ENCODE results near the gene CLRN3. TPM values are rescaled to one million over a fixed set of nuclear protein-coding genes. Genes with fewer than 3 reads are reported as not detected.

CLRN3 gene
- total and polyA plus RNA-seq, 2 experiments from 2014 or later, result not detected

DNA sequence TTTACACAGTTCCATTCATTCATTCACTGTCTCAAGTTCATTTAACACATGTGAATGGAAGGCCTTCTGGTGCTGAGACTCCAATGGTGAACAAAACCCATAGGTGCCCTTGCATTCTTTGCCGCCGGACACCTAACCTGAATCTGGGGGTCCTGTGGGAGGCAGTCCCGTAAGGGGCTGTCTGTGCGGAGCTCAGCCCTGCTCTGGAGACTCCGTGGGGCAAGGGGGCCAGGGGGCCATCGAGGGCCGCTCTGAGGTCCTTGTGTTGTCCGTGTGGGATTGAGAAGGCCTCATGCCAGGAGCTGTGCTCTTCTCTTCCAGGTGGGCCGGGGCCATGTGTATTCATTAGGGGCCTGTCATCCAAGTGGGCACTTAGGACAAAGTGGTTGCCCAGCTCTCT, 29.5 kb upstream of the CLRN3 start:
- no peak overlapping the region for H3K27ac ChIP-seq (ENCODE audit: low read depth)
- H3K4me1 Mint-ChIP-seq, result no peaks in the 10 kb centered on the region

GRCh38 chr10:127921753-127922145, 29.0 kb upstream of the CLRN3 start:
- H3K4me1 Mint-ChIP-seq, result peaks cover 4% of the 10 kb centered on the region; the same call in 2 of the 3 replicates
- no peak overlapping the region for H3K27ac Mint-ChIP-seq
- Histone ChIP-seq H3K9me2 (ENCODE audit: insufficient read depth) (no peaks in the 10 kb centered on the region), H3K27me3 (ENCODE audit: insufficient read depth) (no peaks in the 10 kb centered on the region), H2AFZ (no peak overlapping the region), H3F3A (replicated peaks; ENCODE audit: low read depth) (no peaks in the 10 kb centered on the region), H3K4me1 (ENCODE audit: insufficient read depth) (no peaks in the 10 kb centered on the region), H3K4me3 (no peak overlapping the region), H3K4me2 (no peak overlapping the region), H3K27ac (ENCODE audit: low read depth) (no peak overlapping the region), H4K20me1 (replicated peaks; ENCODE audit: insufficient read depth) (no peaks in the 10 kb centered on the region), H3K36me3 (ENCODE audit: insufficient read depth) (no peaks in the 10 kb centered on the region), H3K79me2 (replicated peaks; ENCODE audit: insufficient read depth) (no peaks in the 10 kb centered on the region)
- peaks cover 4% of the 10 kb centered on the region for H3K27me3 Mint-ChIP-seq (ENCODE audit: insufficient read depth, low read depth, poor library complexity)
- no peak for TF ChIP-seq EZH2phosphoT487 (IDR thresholded peaks at IDR 0.05; ENCODE audit: unreplicated experiment)
- TF ChIP-seq REST (IDR thresholded peaks at IDR 0.05; ENCODE audit: unreplicated experiment), result no peak
- no peak for TF ChIP-seq ZNF331 (CRISPR knock-in tag; IDR thresholded peaks at IDR 0.05; ENCODE audit: low read depth)
- no peak for TF ChIP-seq STAT1 (IDR thresholded peaks at IDR 0.05; ENCODE audit: unreplicated experiment)
- no peak for TF ChIP-seq POLR2AphosphoS5 (IDR thresholded peaks at IDR 0.05; ENCODE audit: low read depth)
- no peak for TF ChIP-seq CREB1 (CRISPR knock-in tag; IDR thresholded peaks at IDR 0.05; ENCODE audit: low read depth)
- TF ChIP-seq ETS1 (IDR thresholded peaks at IDR 0.05), result no peak
- no peak for TF ChIP-seq EZH2 (IDR thresholded peaks at IDR 0.05; ENCODE audit: low read depth, unreplicated experiment)
- no peak for TF ChIP-seq ZNF114 (CRISPR knock-in tag; IDR thresholded peaks at IDR 0.05)
- no peak for TF ChIP-seq CTCF (conservative IDR thresholded peaks at IDR 0.05; ENCODE audit: low read depth in 2 of 2)
- TF ChIP-seq JUNB (IDR thresholded peaks at IDR 0.05; ENCODE audit: unreplicated experiment), result no peak
- DNase-seq (ENCODE audit: low spot score) (no peak), ATAC-seq (no peak)
- no peak overlapping the region for H3K4me3 Mint-ChIP-seq
- no peaks in the 10 kb centered on the region for H3K36me3 Mint-ChIP-seq (ENCODE audit: low read depth)
- H3K9me3 Mint-ChIP-seq, result no peaks in the 10 kb centered on the region; the same call in 2 of the 3 replicates

More for the DNA sequence above, 29.5 kb upstream of the CLRN3 start:
- Histone ChIP-seq H3K36me3 (ENCODE audit: insufficient read depth) (no peaks in the 10 kb centered on the region), H3K79me2 (replicated peaks; ENCODE audit: insufficient read depth) (no peaks in the 10 kb centered on the region), H3K4me1 (ENCODE audit: insufficient read depth) (no peaks in the 10 kb centered on the region), H2AFZ (no peak overlapping the region), H3K4me2 (no peak overlapping the region), H4K20me1 (replicated peaks; ENCODE audit: insufficient read depth) (no peaks in the 10 kb centered on the region), H3F3A (replicated peaks; ENCODE audit: low read depth) (no peaks in the 10 kb centered on the region), H3K27me3 (ENCODE audit: insufficient read depth) (no peaks in the 10 kb centered on the region), H3K4me3 (no peak overlapping the region), H3K9me2 (ENCODE audit: insufficient read depth) (no peaks in the 10 kb centered on the region)
- Mint-ChIP-seq H3K27ac (no peak overlapping the region), H3K36me3 (ENCODE audit: low read depth) (no peaks in the 10 kb centered on the region), H3K27me3 (ENCODE audit: insufficient read depth, low read depth, poor library complexity) (peaks cover 4% of the 10 kb centered on the region), H3K9me3 (no peaks in the 10 kb centered on the region; the same call in 2 of the 3 replicates), H3K4me3 (no peak overlapping the region)
- ATAC-seq, result no peak
- DNase-seq (ENCODE audit: low spot score), result no peak
- no peak for TF ChIP-seq JUNB (IDR thresholded peaks at IDR 0.05; ENCODE audit: unreplicated experiment)
- TF ChIP-seq STAT1 (IDR thresholded peaks at IDR 0.05; ENCODE audit: unreplicated experiment), result no peak
- no peak for TF ChIP-seq NANOG (IDR thresholded peaks at IDR 0.05; ENCODE audit: borderline replicate concordance)

Data from GM23338 (cell line).